EL (cell line): Measurements from ENCODE around the gene PATE1.
"Not testable (repeated sequence)": the region's sequence is repeated elsewhere in the genome, so short reads cannot be mapped to it uniquely, and the experiment has no call there.

Source experiments
- DNase-seq: peaks from one replicate; pipeline ENCODE4 v3.0.0-alpha.2; 2016

The PATE1 gene

GRCh38 chr11:125745979-125746378 lies at the start of gene PATE1:
Gene PATE1, plus strand, starts transcription at chr11:125746279. Its CDS starts 26 bp downstream, at chr11:125746305.
- DNase-seq = no peak

GRCh38 chr11:125701018-125701610 lies 45.0 kb upstream of the PATE1 start:
- DNase-seq = no peak

GRCh38 chr11:125701858-125702621 lies 44.0 kb upstream of the PATE1 start:
- no peak for DNase-seq

GRCh38 chr11:125704686-125705085 lies 41.4 kb upstream of the PATE1 start:
- DNase-seq = not testable (repeated sequence)

- DNase-seq = peak; percentile 31
These were observed 25.3 kb upstream of the PATE1 start for GRCh38 chr11:125720781-125721180.

- DNase-seq = peak; percentile 11
These were observed 22.0 kb upstream of the PATE1 start for GRCh38 chr11:125724125-125724524.

GRCh38 chr11:125728969-125729368 lies 17.1 kb upstream of the PATE1 start:
- no peak for DNase-seq

GRCh38 chr11:125740617-125741016 lies 5.5 kb upstream of the PATE1 start:
- no peak for DNase-seq

- peak; percentile 8 for DNase-seq
These were observed 2.4 kb upstream of the PATE1 start for GRCh38 chr11:125743681-125744080.

GRCh38 chr11:125750629-125751028 lies 4.5 kb downstream of the PATE1 start:
- DNase-seq = no peak

GRCh38 chr11:125756050-125756449 lies 10.0 kb downstream of the PATE1 start:
- no peak for DNase-seq

GRCh38 chr11:125762445-125762844 lies 16.4 kb downstream of the PATE1 start:
- no peak for DNase-seq

GRCh38 chr11:125763483-125763882 lies 17.4 kb downstream of the PATE1 start:
- no peak for DNase-seq

- DNase-seq = no peak
These were observed 20.2 kb downstream of the PATE1 start for GRCh38 chr11:125766251-125766650.

- DNase-seq = no peak
These were observed 22.4 kb downstream of the PATE1 start for GRCh38 chr11:125768336-125769046.

- DNase-seq = no peak
These were observed 24.5 kb downstream of the PATE1 start for GRCh38 chr11:125770583-125770982.

- peak; percentile 83 for DNase-seq
These were observed 26.9 kb downstream of the PATE1 start for GRCh38 chr11:125772834-125773505.

GRCh38 chr11:125773516-125773915 lies 27.4 kb downstream of the PATE1 start:
- peak; percentile 35 for DNase-seq

GRCh38 chr11:125777309-125777708 lies 31.2 kb downstream of the PATE1 start:
- DNase-seq = peak; percentile 76

GRCh38 chr11:125778728-125779127 lies 32.6 kb downstream of the PATE1 start, which contains the start of gene PATE2:
Gene PATE2, minus strand, starts transcription at chr11:125778828. Its CDS starts 55 bp downstream, at chr11:125778773.
- no peak for DNase-seq

GRCh38 chr11:125784678-125785077 lies 38.6 kb downstream of the PATE1 start:
- no peak for DNase-seq

- no peak for DNase-seq
These were observed 41.7 kb downstream of the PATE1 start, which contains the start of gene PATE3 for GRCh38 chr11:125787827-125788226. Gene PATE3, plus strand, starts transcription at chr11:125788127. Its CDS starts 25 bp downstream, at chr11:125788152.

- no peak for DNase-seq
These were observed 44.7 kb downstream of the PATE1 start for GRCh38 chr11:125790825-125791224.
